Thoracic aorta (tissue), 2 donors: Measurements from ENCODE around the gene LCK. TPM values are rescaled to one million over a fixed set of nuclear protein-coding genes. Genes with fewer than 3 reads are reported as not detected.

Source experiments
- ATAC-seq: fragments of 150-250 bp; one replicate; pipeline ENCODE4 v1.8.0; 2017; ENCODE audit warnings: low read depth; ENCODE audit not compliant: insufficient number of reproducible peaks, low FRiP score
- DNase-seq: peaks from one replicate; pipeline ENCODE4 v3.0.0-alpha.2; 2020; ENCODE audit warnings: low spot score
- H3K27ac ChIP-seq, 2 donors: fragments of 200-600 bp; sonication (generic); 1 replicate in 1 of 2; 2 replicates in 1 of 2; pipeline ENCODE4 v1.5.1; 2016; ENCODE audit warnings: mild to moderate bottlenecking in 2 of 2, moderate library complexity in 2 of 2
- H3K27me3 ChIP-seq: fragments of 200-600 bp; sonication (generic); replicated peaks from 2 replicates; pipeline ENCODE4 v1.6.0; 2016; ENCODE audit warnings: mild to moderate bottlenecking; ENCODE audit not compliant: insufficient read depth
- H3K36me3 ChIP-seq: fragments of 200-600 bp; sonication (generic); one replicate; pipeline ENCODE4 v1.5.1; 2016
- H3K4me1 ChIP-seq, 2 donors: fragments of 200-600 bp; sonication (generic); 1 replicate in 1 of 2; 2 replicates in 1 of 2; pipeline versions ENCODE4 v1.5.1 to v1.6.0; 2016; ENCODE audit warnings: low read depth in 2 of 2, mild to moderate bottlenecking in 1 of 2; ENCODE audit not compliant: control insufficient read depth in 1 of 2
- H3K4me3 ChIP-seq: fragments of 200-600 bp; sonication (generic); 2 replicates; pipeline ENCODE4 v1.5.1; 2016; ENCODE audit warnings: mild to moderate bottlenecking
- H3K9me3 ChIP-seq: fragments of 200-600 bp; sonication (generic); 2 replicates; pipeline ENCODE4 v1.5.1; 2016
- total RNA-seq, 2 donors: library from RNA; depleted of rRNA; stranded (reverse); fragments of >200 nt; gene quantifications; one replicate each; pipeline versions ENCODE4 v1.1.0 to v1.2.3, GENCODE V29; 2016
- TF ChIP-seq, protein P1 (sequence below): fragments of 200-600 bp; sonication (generic); IDR thresholded peaks from one replicate; pipeline ENCODE4 v1.5.1; 2019; ENCODE audit warnings: antibody characterized with exemption

LCK gene
- total RNA-seq, 2 donors from 2014 or later = 4.1 to 10.5 TPM

DNA sequence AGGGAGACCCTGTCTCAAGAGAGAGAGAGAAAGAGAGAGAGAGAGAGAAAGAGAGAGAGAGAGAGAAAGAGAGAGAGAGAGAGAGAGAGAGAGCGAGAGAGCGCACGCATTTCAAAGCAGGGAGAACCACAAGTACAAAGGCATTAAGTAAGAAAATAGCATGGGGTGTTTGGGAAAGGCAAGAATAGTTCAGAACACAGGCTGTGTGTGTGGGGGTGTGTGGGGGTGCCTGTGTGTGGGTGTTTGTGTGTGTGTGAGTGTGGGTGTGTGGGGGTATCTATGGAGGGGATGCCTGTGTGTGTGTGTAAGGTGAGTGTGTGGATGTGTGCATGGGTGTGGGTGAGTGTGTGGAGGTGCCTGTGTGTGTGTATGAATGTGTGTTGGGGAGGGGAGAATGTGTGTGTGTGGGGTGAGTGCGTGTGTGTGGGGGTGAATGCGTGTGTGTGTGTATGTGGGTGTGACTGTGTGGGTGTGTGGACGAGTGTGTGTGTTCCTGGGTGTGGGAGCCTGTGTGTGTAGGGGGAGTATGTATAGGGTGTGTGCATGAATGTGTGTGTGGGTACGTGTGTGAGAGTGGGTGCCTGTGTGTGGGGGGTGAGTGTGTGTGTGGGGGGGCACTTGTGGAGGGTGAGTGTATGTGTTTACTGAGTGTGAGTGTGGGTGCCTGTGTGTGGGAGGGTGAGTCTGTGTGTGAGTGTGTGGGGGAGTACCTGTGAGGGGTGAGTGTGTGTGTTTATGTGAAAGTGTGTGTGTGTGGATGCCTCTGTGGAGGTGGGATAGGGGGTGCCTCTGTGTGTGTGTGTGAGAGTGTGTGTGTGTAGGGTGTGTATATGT, 21.7 kb downstream of the LCK start:
- Histone ChIP-seq H3K9me3 (no peaks in the 10 kb centered on the region), H3K27me3 (no peaks in the 10 kb centered on the region), H3K27ac (no peak overlapping the region), H3K4me3 (no peak overlapping the region), H3K4me1 (no peaks in the 10 kb centered on the region), H3K36me3 (no peaks in the 10 kb centered on the region)
- ATAC-seq (no peak), DNase-seq (no peak)
- TF ChIP-seq, protein P1, sequence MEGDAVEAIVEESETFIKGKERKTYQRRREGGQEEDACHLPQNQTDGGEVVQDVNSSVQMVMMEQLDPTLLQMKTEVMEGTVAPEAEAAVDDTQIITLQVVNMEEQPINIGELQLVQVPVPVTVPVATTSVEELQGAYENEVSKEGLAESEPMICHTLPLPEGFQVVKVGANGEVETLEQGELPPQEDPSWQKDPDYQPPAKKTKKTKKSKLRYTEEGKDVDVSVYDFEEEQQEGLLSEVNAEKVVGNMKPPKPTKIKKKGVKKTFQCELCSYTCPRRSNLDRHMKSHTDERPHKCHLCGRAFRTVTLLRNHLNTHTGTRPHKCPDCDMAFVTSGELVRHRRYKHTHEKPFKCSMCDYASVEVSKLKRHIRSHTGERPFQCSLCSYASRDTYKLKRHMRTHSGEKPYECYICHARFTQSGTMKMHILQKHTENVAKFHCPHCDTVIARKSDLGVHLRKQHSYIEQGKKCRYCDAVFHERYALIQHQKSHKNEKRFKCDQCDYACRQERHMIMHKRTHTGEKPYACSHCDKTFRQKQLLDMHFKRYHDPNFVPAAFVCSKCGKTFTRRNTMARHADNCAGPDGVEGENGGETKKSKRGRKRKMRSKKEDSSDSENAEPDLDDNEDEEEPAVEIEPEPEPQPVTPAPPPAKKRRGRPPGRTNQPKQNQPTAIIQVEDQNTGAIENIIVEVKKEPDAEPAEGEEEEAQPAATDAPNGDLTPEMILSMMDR = no peak

DNA sequence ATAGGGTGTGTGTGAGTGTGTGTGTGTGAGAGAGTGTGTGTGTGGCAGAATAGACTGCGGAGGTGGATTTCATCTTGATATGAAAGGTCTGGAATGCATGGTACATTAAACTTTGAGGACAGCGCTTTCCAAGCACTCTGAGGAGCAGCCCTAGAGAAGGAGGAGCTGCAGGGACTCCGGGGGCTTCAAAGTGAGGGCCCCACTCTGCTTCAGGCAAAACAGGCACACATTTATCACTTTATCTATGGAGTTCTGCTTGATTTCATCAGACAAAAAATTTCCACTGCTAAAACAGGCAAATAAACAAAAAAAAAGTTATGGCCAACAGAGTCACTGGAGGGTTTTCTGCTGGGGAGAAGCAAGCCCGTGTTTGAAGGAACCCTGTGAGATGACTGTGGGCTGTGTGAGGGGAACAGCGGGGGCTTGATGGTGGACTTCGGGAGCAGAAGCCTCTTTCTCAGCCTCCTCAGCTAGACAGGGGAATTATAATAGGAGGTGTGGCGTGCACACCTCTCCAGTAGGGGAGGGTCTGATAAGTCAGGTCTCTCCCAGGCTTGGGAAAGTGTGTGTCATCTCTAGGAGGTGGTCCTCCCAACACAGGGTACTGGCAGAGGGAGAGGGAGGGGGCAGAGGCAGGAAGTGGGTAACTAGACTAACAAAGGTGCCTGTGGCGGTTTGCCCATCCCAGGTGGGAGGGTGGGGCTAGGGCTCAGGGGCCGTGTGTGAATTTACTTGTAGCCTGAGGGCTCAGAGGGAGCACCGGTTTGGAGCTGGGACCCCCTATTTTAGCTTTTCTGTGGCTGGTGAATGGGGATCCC, 22.5 kb downstream of the LCK start:
- H3K4me1 ChIP-seq = no peaks in the 10 kb centered on the region
- no peaks in the 10 kb centered on the region for H3K27me3 ChIP-seq
- H3K36me3 ChIP-seq = no peaks in the 10 kb centered on the region
- no peak overlapping the region for H3K4me3 ChIP-seq
- TF ChIP-seq, protein P1 = no peak
- ATAC-seq (no peak), DNase-seq (no peak)
- no peaks in the 10 kb centered on the region for H3K9me3 ChIP-seq
- H3K27ac ChIP-seq = no peak overlapping the region

DNA sequence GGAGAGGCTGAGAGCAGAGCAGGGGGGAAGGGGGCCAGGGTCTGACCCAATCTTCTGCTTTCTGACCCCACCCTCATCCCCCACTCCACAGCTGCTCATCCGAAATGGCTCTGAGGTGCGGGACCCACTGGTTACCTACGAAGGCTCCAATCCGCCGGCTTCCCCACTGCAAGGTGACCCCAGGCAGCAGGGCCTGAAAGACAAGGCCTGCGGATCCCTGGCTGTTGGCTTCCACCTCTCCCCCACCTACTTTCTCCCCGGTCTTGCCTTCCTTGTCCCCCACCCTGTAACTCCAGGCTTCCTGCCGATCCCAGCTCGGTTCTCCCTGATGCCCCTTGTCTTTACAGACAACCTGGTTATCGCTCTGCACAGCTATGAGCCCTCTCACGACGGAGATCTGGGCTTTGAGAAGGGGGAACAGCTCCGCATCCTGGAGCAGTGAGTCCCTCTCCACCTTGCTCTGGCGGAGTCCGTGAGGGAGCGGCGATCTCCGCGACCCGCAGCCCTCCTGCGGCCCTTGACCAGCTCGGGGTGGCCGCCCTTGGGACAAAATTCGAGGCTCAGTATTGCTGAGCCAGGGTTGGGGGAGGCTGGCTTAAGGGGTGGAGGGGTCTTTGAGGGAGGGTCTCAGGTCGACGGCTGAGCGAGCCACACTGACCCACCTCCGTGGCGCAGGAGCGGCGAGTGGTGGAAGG, 23.7 kb downstream of the LCK start:
- no peak for DNase-seq
- Histone ChIP-seq H3K9me3 (no peaks in the 10 kb centered on the region), H3K27me3 (no peaks in the 10 kb centered on the region), H3K4me3 (no peak overlapping the region), H3K36me3 (no peaks in the 10 kb centered on the region), H3K27ac (no peak overlapping the region), H3K4me1 (no peaks in the 10 kb centered on the region)
- no peak for ATAC-seq
- TF ChIP-seq, protein P1 = no peak

DNA sequence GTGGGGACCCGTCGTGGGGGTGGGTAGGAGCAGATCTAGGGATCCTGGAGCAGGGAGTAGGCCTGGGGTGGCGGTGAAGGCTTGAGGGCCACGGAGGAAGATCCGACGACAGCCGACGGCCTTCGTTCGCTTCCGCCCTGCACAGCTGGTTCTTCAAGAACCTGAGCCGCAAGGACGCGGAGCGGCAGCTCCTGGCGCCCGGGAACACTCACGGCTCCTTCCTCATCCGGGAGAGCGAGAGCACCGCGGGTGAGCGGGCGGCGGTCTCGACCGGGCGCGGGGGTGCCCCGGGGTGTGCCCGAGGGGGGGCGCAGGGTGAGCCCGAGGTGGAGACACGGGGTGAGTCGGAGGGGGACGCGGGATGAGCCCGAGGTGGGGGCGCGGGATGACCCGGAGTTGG, 24.4 kb downstream of the LCK start:
- TF ChIP-seq, protein P1 = no peak
- no peaks in the 10 kb centered on the region for H3K4me1 ChIP-seq
- H3K27ac ChIP-seq = no peak overlapping the region
- H3K36me3 ChIP-seq = no peaks in the 10 kb centered on the region
- no peak for DNase-seq
- no peaks in the 10 kb centered on the region for H3K27me3 ChIP-seq
- H3K9me3 ChIP-seq = no peaks in the 10 kb centered on the region
- peak overlapping the region; percentile 11 for H3K4me3 ChIP-seq
- no peak for ATAC-seq
